ENCODE data around the gene ACOXL. TPM values are rescaled to one million over a fixed set of nuclear protein-coding genes. Genes with fewer than 3 reads are reported as not detected.

ACOXL gene
- total RNA-seq, 2 donors from 2014 or later = 11.7 to 12.3 TPM

GRCh38 chr2:110995911-110996310 is 263.5 kb downstream of the ACOXL start:
- 89 to 94% methylated on average over 5 to 6 of the region's 6 CpGs for WGBS, 2 experiments (ENCODE audit: insufficient coverage in 1 of 2, insufficient read length in 1 of 2)
- Mint-ChIP-seq H3K36me3 (ENCODE audit: low read depth) (peaks cover 14% of the 10 kb centered on the region), H3K4me3 (no peak overlapping the region), H3K27ac (no peak overlapping the region), H3K9me3 (peaks cover 3% of the 10 kb centered on the region), H3K4me1 (peaks cover 2% of the 10 kb centered on the region), H3K27me3 (ENCODE audit: insufficient read depth) (no peaks in the 10 kb centered on the region)
- Histone ChIP-seq H3K4me3 (ENCODE audit: low read length) (no peak overlapping the region), H3K9me3 (ENCODE audit: control insufficient read depth, low read length) (no peaks in the 10 kb centered on the region), H3K36me3 (ENCODE audit: control insufficient read depth, insufficient read depth, low read length) (no peaks in the 10 kb centered on the region), H3K4me1 (ENCODE audit: control insufficient read depth, insufficient read depth, low read length) (no peaks in the 10 kb centered on the region), H3K27ac (ENCODE audit: low read depth, low read length) (no peak overlapping the region), H3K27me3 (ENCODE audit: control insufficient read depth, insufficient read depth, low read length, poor library complexity, severe bottlenecking) (no peaks in the 10 kb centered on the region), H3K9ac (ENCODE audit: extremely low read depth, low read length, poor library complexity, severe bottlenecking) (no peak overlapping the region)
- TF ChIP-seq, protein P1, sequence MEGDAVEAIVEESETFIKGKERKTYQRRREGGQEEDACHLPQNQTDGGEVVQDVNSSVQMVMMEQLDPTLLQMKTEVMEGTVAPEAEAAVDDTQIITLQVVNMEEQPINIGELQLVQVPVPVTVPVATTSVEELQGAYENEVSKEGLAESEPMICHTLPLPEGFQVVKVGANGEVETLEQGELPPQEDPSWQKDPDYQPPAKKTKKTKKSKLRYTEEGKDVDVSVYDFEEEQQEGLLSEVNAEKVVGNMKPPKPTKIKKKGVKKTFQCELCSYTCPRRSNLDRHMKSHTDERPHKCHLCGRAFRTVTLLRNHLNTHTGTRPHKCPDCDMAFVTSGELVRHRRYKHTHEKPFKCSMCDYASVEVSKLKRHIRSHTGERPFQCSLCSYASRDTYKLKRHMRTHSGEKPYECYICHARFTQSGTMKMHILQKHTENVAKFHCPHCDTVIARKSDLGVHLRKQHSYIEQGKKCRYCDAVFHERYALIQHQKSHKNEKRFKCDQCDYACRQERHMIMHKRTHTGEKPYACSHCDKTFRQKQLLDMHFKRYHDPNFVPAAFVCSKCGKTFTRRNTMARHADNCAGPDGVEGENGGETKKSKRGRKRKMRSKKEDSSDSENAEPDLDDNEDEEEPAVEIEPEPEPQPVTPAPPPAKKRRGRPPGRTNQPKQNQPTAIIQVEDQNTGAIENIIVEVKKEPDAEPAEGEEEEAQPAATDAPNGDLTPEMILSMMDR (conservative IDR thresholded peaks at IDR 0.05) = no peak
- DNase-seq = no peak

DNA sequence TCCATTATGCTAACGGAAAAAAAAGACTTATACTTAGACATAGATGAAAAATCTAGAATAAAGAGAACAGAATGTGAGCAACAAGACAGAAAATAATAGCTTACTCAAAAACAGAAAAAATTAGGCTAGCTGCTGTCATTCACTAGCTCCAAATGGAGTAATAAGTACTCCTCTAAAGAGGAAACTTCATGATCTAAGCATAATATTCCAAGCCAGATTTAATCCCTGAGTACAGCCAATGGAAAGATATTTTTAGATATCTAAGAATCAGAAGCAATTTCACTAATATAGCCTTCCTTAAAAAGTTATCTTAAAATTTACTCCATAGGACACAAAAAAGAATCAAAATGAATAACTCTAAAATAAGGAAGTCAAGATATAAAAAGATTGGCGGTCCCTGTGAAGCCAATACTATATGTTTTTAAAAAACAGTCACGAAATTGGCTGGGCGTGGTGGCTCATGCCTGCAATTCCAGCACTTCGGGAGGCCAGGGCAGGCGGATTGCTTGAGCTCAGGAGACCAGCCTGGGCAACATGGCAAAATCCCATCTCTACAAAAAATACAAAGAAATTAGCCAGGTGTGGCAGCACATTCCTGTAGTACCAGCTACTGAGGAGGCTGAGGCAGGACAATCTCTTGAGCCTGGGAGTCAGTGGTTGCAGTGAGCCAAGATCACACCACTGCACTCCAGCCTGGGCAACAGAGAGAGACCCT is 265.1 kb downstream of the ACOXL start:
- Mint-ChIP-seq H3K27ac (no peak overlapping the region), H3K4me1 (peaks cover 2% of the 10 kb centered on the region), H3K27me3 (ENCODE audit: insufficient read depth) (no peaks in the 10 kb centered on the region), H3K9me3 (no peaks in the 10 kb centered on the region), H3K4me3 (no peak overlapping the region), H3K36me3 (ENCODE audit: low read depth) (peaks cover 16% of the 10 kb centered on the region)
- no peak for DNase-seq
- no peaks in the 10 kb centered on the region for H3K36me3 ChIP-seq (ENCODE audit: control insufficient read depth, insufficient read depth, low read length)
- 89 to 91% methylated on average over 4 to 5 of the region's 6 CpGs for WGBS, 2 experiments (ENCODE audit: insufficient coverage in 1 of 2, insufficient read length in 1 of 2)
- H3K27ac ChIP-seq (ENCODE audit: low read depth, low read length) = no peak overlapping the region
- H3K27me3 ChIP-seq (ENCODE audit: control insufficient read depth, insufficient read depth, low read length, poor library complexity, severe bottlenecking) = no peaks in the 10 kb centered on the region
- H3K9me3 ChIP-seq (ENCODE audit: control insufficient read depth, low read length) = no peaks in the 10 kb centered on the region
- H3K4me3 ChIP-seq (ENCODE audit: low read length) = no peak overlapping the region
- H3K9ac ChIP-seq (ENCODE audit: extremely low read depth, low read length, poor library complexity, severe bottlenecking) = no peak overlapping the region
- H3K4me1 ChIP-seq (ENCODE audit: control insufficient read depth, insufficient read depth, low read length) = no peaks in the 10 kb centered on the region
- TF ChIP-seq, protein P1 (conservative IDR thresholded peaks at IDR 0.05) = no peak

DNA sequence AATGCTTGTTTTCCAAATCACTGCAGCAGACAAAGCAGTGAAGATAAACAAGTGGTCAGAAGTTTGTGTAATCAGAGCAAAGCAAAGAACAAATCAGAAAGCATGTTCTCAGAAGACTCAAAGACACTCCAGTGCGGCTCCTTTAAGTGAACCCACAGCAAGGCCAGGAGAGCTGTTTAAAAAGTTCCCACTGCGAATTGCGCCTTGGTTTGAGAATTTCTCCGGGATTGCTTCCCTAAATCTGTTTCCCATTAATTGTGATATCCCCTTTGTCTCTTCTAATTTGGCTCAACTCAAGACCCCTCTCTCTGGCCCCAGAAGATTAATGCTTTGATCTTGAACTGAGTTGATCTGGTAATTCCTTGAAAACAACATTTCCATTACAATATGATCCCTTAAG is 265.9 kb downstream of the ACOXL start:
- Mint-ChIP-seq H3K27me3 (ENCODE audit: insufficient read depth) (no peaks in the 10 kb centered on the region), H3K36me3 (ENCODE audit: low read depth) (peaks cover 16% of the 10 kb centered on the region), H3K4me1 (peaks cover 2% of the 10 kb centered on the region), H3K27ac (no peak overlapping the region), H3K4me3 (no peak overlapping the region), H3K9me3 (no peaks in the 10 kb centered on the region)
- Histone ChIP-seq H3K4me3 (ENCODE audit: low read length) (no peak overlapping the region), H3K9me3 (ENCODE audit: control insufficient read depth, low read length) (no peaks in the 10 kb centered on the region), H3K27ac (ENCODE audit: low read depth, low read length) (no peak overlapping the region), H3K4me1 (ENCODE audit: control insufficient read depth, insufficient read depth, low read length) (no peaks in the 10 kb centered on the region), H3K36me3 (ENCODE audit: control insufficient read depth, insufficient read depth, low read length) (no peaks in the 10 kb centered on the region), H3K9ac (ENCODE audit: extremely low read depth, low read length, poor library complexity, severe bottlenecking) (no peak overlapping the region), H3K27me3 (ENCODE audit: control insufficient read depth, insufficient read depth, low read length, poor library complexity, severe bottlenecking) (no peaks in the 10 kb centered on the region)
- WGBS, 2 experiments (ENCODE audit: insufficient coverage in 1 of 2, insufficient read length in 1 of 2) = 80 to 86% methylated on average over 2 to 4 of the region's 4 CpGs
- no peak for DNase-seq
- TF ChIP-seq, protein P1 (conservative IDR thresholded peaks at IDR 0.05) = no peak
